ENCODE data around the gene GAPDHS. TPM values are rescaled to one million over a fixed set of nuclear protein-coding genes. Genes with fewer than 3 reads are reported as not detected.

Gene GAPDHS
- total and polyA plus RNA-seq, 2 donors (not counting 1 experiment from before 2014, with no cell fraction given), result not detected

DNA sequence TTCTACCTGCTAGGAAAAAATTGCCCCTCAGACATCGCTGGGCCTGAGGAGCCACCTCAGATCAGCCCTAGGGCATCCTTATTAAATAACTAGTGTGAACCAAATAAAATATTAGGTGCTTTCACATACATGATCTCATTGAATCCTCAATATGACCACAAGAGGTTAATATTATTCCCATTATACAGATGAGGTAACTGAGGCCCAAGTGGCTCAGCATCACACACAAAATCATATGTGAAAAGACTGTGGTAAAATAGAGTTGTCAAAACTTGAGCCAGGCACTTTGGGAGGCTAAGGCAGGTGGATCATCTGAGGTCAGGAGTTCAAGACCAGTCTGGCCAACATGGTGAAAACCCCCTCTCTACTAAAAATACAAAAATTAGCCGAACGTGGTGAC is 16.9 kb upstream of the GAPDHS start:
- H3K9me3 Mint-ChIP-seq (ENCODE audit: insufficient read depth), result no peaks in the 10 kb centered on the region
- H3K27ac Mint-ChIP-seq, result no peak overlapping the region
- Histone ChIP-seq H3K9me3 (ENCODE audit: control extremely low read depth in 1 of 3, control insufficient read depth in 2 of 3, insufficient read depth in 1 of 3, low read length in 2 of 3) (peaks cover 0 to 3% (median 0%) of the 10 kb centered on the region in 3 donors), H3K27ac (ENCODE audit: low read length in 2 of 2) (no peak overlapping the region), H3K79me2 (ENCODE audit: control insufficient read depth, insufficient read depth, low read length) (no peaks in the 10 kb centered on the region), H4K20me1 (ENCODE audit: control insufficient read depth, insufficient read depth, low read length, poor library complexity, severe bottlenecking) (no peaks in the 10 kb centered on the region), H2AFZ (ENCODE audit: insufficient read depth, low read depth, low read length, poor library complexity, severe bottlenecking) (no peak overlapping the region), H3K9ac (ENCODE audit: low read length) (no peak overlapping the region), H3K27me3 (replicated peaks in 1 of 4; ENCODE audit: control extremely low read depth in 1 of 4, control insufficient read depth in 3 of 4, insufficient read depth in 4 of 4, low read length in 3 of 4) (peaks cover 0 to 25% (median 2%) of the 10 kb centered on the region in 4 experiments), H3K4me1 (ENCODE audit: control insufficient read depth in 2 of 2, insufficient read depth in 2 of 2, low read length in 2 of 2) (no peaks in the 10 kb centered on the region), H3K36me3 (replicated peaks in 1 of 2; ENCODE audit: control extremely low read depth in 1 of 2, control insufficient read depth in 1 of 2, extremely low read depth in 1 of 2, insufficient read depth in 2 of 2, low read length in 1 of 2) (no peaks in the 10 kb centered on the region), H3K4me3 (ENCODE audit: control extremely low read depth in 1 of 5, extremely low read depth in 1 of 5, insufficient read depth in 1 of 5, low read depth in 2 of 5, low read length in 4 of 5) (no peak overlapping the region), H3K4me2 (replicated peaks; ENCODE audit: low read depth, low read length, poor library complexity, severe bottlenecking) (no peak overlapping the region)
- WGBS (ENCODE audit: insufficient coverage), result no CpG with 5 or more reads among the region's 3 CpGs
- H3K4me1 Mint-ChIP-seq, result no peaks in the 10 kb centered on the region
- TF ChIP-seq, protein P1, sequence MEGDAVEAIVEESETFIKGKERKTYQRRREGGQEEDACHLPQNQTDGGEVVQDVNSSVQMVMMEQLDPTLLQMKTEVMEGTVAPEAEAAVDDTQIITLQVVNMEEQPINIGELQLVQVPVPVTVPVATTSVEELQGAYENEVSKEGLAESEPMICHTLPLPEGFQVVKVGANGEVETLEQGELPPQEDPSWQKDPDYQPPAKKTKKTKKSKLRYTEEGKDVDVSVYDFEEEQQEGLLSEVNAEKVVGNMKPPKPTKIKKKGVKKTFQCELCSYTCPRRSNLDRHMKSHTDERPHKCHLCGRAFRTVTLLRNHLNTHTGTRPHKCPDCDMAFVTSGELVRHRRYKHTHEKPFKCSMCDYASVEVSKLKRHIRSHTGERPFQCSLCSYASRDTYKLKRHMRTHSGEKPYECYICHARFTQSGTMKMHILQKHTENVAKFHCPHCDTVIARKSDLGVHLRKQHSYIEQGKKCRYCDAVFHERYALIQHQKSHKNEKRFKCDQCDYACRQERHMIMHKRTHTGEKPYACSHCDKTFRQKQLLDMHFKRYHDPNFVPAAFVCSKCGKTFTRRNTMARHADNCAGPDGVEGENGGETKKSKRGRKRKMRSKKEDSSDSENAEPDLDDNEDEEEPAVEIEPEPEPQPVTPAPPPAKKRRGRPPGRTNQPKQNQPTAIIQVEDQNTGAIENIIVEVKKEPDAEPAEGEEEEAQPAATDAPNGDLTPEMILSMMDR (IDR thresholded peaks at IDR 0.05), result no peak
- no peak for TF ChIP-seq EZH2 (IDR thresholded peaks at IDR 0.05; ENCODE audit: borderline replicate concordance, insufficient read depth, low read depth, low read length, poor library complexity, severe bottlenecking)
- ChIA-PET POLR2A (no interaction called here), CTCF (interaction anchor here (1.5 kb wide), 1 partner anchor 9 kb away, joined by 6 read pairs; no protein-coding TSS in a partner anchor)
- H3K27me3 Mint-ChIP-seq, result peaks cover 39% of the 10 kb centered on the region
- intact Hi-C loops (cut with micrococcal nuclease), result no loop called here
- no peak overlapping the region for H3K4me3 Mint-ChIP-seq
- ATAC-seq (ENCODE audit: low read depth) (no peak), DNase-seq (no peak)

DNA sequence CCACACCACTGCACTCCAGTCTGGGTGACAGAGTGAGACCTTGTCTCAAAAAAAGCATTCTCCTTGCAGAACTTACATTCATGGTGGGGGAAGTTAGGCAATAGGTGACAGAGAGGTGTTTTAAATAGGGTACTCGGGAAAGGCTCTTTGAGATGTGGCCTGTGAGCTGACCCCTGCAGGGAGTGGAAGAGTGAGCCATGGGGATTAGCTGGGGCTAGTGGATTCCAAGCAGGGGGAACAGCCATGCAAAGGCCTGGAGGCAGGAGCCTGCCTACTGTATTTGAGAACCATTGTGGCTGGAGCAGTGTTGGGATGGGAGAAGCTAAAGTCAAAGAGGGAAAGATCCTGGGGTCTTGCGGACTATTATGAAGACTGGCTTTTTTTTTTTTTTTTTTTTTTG is 15.9 kb upstream of the GAPDHS start:
- intact Hi-C loops (cut with micrococcal nuclease), result no loop called here
- Histone ChIP-seq H3K79me2 (ENCODE audit: control insufficient read depth, insufficient read depth, low read length) (no peaks in the 10 kb centered on the region), H3K9me3 (ENCODE audit: control extremely low read depth in 1 of 3, control insufficient read depth in 2 of 3, insufficient read depth in 1 of 3, low read length in 2 of 3) (no peaks in the 10 kb centered on the region), H3K27me3 (replicated peaks in 1 of 4; ENCODE audit: control extremely low read depth in 1 of 4, control insufficient read depth in 3 of 4, insufficient read depth in 4 of 4, low read length in 3 of 4) (peaks cover 0 to 18% (median 2%) of the 10 kb centered on the region in 4 experiments), H3K4me1 (ENCODE audit: control insufficient read depth in 2 of 2, insufficient read depth in 2 of 2, low read length in 2 of 2) (no peaks in the 10 kb centered on the region), H4K20me1 (ENCODE audit: control insufficient read depth, insufficient read depth, low read length, poor library complexity, severe bottlenecking) (no peaks in the 10 kb centered on the region), H2AFZ (ENCODE audit: insufficient read depth, low read depth, low read length, poor library complexity, severe bottlenecking) (no peak overlapping the region), H3K9ac (ENCODE audit: low read length) (no peak overlapping the region), H3K36me3 (replicated peaks in 1 of 2; ENCODE audit: control extremely low read depth in 1 of 2, control insufficient read depth in 1 of 2, extremely low read depth in 1 of 2, insufficient read depth in 2 of 2, low read length in 1 of 2) (no peaks in the 10 kb centered on the region), H3K4me3 (ENCODE audit: control extremely low read depth in 1 of 5, extremely low read depth in 1 of 5, insufficient read depth in 1 of 5, low read depth in 2 of 5, low read length in 4 of 5) (no peak overlapping the region), H3K27ac (ENCODE audit: low read length in 2 of 2) (no peak overlapping the region), H3K4me2 (replicated peaks; ENCODE audit: low read depth, low read length, poor library complexity, severe bottlenecking) (no peak overlapping the region)
- DNase-seq, result no peak
- Mint-ChIP-seq H3K27me3 (peaks cover 35% of the 10 kb centered on the region), H3K4me1 (no peaks in the 10 kb centered on the region), H3K4me3 (no peak overlapping the region), H3K9me3 (ENCODE audit: insufficient read depth) (no peaks in the 10 kb centered on the region), H3K27ac (no peak overlapping the region)
- TF ChIP-seq EZH2 (IDR thresholded peaks at IDR 0.05; ENCODE audit: borderline replicate concordance, insufficient read depth, low read depth, low read length, poor library complexity, severe bottlenecking), result no peak
- TF ChIP-seq, protein P1 (IDR thresholded peaks at IDR 0.05), result no peak
- no peak for ATAC-seq (ENCODE audit: low read depth)
- WGBS (ENCODE audit: insufficient coverage), result 94% methylated on average over 2 of the region's 2 CpGs
- ChIA-PET POLR2A (no interaction called here), CTCF (interaction anchor here (1.5 kb wide), 1 partner anchor 10 kb away, joined by 6 read pairs; no protein-coding TSS in a partner anchor)

Measured in B cell (primary cell).